ENCODE results near the gene ZBTB48. TPM values are rescaled to one million over a fixed set of nuclear protein-coding genes. Genes with fewer than 3 reads are reported as not detected.

Gene ZBTB48
- total RNA-seq, 1 donor from 2014 or later = 19.9 TPM

DNA sequence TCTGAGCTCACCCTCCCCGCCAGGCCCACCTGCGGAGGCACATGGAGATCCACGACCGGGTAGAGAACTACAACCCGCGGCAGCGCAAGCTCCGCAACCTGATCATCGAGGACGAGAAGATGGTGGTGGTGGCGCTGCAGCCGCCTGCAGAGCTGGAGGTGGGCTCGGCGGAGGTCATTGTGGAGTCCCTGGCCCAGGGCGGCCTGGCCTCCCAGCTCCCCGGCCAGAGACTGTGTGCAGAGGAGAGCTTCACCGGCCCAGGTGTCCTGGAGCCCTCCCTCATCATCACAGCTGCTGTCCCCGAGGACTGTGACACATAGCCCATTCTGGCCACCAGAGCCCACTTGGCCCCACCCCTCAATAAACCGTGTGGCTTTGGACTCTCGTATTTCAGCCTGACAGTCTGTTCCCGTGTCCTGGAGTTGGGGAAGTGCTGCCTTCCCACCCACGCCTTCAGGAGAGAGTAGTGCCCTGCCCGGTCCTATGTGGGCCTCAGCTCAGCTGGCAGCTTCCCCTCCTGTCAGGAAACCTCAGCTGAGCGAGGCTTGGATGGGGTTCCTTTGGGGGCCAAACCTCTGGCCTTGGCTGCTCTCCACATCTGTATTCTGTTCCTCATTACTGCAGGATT lies 9.2 kb downstream of the ZBTB48 start:
- no peaks in the 10 kb centered on the region for H3K9me3 Mint-ChIP-seq (ENCODE audit: low read depth)
- H3K27me3 Mint-ChIP-seq (ENCODE audit: low read depth) = no peaks in the 10 kb centered on the region
- no peak overlapping the region for H3K4me3 Mint-ChIP-seq (ENCODE audit: unreplicated experiment)
- H3K4me1 Mint-ChIP-seq (ENCODE audit: low read depth) = no peaks in the 10 kb centered on the region
- no peak for DNase-seq (ENCODE audit: low spot score)
- H3K36me3 Mint-ChIP-seq (ENCODE audit: low read depth) = peaks cover 5% of the 10 kb centered on the region
- TF ChIP-seq CTCF (IDR thresholded peaks at IDR 0.05) = no peak
- H3K27ac Mint-ChIP-seq (ENCODE audit: unreplicated experiment) = peak overlapping the region; percentile 45

DNA sequence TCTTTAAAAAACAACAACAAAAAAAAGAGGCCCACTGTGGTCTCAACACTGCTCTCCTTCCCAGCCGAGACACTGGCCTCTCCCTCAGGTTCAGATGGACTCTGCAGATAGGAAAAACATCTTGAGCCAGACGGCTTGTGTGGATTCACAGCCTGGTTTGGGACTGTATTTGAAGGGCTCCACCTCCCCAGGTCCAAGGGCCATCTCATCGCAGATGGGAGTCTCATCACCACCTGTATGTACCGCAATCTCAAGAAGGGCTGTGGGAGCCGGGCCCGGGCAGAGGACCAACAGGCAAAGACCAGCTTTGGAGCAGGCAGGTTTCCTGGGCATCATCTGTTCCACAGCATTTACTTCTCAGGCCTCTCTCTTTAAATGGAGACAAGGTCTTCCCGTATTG lies 10.3 kb downstream of the ZBTB48 start:
- H3K36me3 Mint-ChIP-seq (ENCODE audit: low read depth) = peaks cover 8% of the 10 kb centered on the region

DNA sequence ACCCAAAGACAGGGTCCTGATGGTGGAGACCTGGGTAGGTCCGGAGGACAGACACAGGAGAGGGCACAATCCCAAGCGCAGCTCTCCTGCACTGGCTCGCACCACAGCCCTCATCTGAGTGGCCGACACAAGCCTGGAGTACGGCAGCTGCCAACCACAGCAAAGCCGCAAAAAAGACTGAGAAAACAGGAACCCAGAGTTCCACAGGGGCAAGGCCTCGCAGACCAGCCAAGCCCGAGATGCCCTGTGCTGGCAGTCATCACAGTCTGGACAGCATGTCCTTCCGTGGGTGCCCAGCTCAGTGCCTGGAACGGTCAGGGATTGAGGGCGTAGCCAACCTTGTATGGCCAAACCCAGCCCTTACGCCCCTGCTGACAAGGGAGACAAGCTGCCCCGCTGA lies 11.4 kb downstream of the ZBTB48 start:
- H3K27me3 Mint-ChIP-seq (ENCODE audit: low read depth) = no peaks in the 10 kb centered on the region
- H3K27ac Mint-ChIP-seq (ENCODE audit: unreplicated experiment) = no peak overlapping the region
- no peak for DNase-seq (ENCODE audit: low spot score)
- H3K36me3 Mint-ChIP-seq (ENCODE audit: low read depth) = peaks cover 17% of the 10 kb centered on the region
- H3K4me3 Mint-ChIP-seq (ENCODE audit: unreplicated experiment) = no peak overlapping the region
- H3K9me3 Mint-ChIP-seq (ENCODE audit: low read depth) = no peaks in the 10 kb centered on the region
- peaks cover 4% of the 10 kb centered on the region for H3K4me1 Mint-ChIP-seq (ENCODE audit: low read depth)
- TF ChIP-seq CTCF (IDR thresholded peaks at IDR 0.05) = no peak

More for the DNA sequence above, 10.3 kb downstream of the ZBTB48 start:
- no peaks in the 10 kb centered on the region for H3K27me3 Mint-ChIP-seq (ENCODE audit: low read depth)
- no peaks in the 10 kb centered on the region for H3K4me1 Mint-ChIP-seq (ENCODE audit: low read depth)
- no peak overlapping the region for H3K27ac Mint-ChIP-seq (ENCODE audit: unreplicated experiment)
- H3K4me3 Mint-ChIP-seq (ENCODE audit: unreplicated experiment) = no peak overlapping the region
- no peak for TF ChIP-seq CTCF (IDR thresholded peaks at IDR 0.05)
- no peaks in the 10 kb centered on the region for H3K9me3 Mint-ChIP-seq (ENCODE audit: low read depth)
- DNase-seq (ENCODE audit: low spot score) = no peak

DNA sequence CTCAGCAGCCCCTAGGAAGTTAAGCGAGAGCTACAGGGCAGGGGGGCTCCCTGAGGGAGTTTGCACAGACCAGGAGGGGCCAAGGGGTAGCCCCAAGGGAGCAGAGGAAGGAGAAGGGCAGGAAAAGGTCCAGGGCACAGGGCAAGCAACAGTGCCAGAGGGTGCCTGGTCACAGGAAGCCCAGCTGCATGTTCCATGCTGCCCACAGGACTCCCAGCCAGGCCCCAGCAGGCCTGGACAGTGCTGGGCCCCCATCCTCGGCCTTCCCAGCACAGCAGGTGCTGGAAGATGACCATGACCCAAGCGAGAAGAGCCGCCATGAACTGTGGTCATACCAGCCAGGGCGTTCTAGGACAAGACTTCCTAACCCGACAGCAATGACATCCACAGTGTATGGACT lies 11.8 kb downstream of the ZBTB48 start:
- H3K9me3 Mint-ChIP-seq (ENCODE audit: low read depth) = no peaks in the 10 kb centered on the region
- H3K4me1 Mint-ChIP-seq (ENCODE audit: low read depth) = peaks cover 8% of the 10 kb centered on the region
- DNase-seq (ENCODE audit: low spot score) = no peak
- H3K36me3 Mint-ChIP-seq (ENCODE audit: low read depth) = peaks cover 20% of the 10 kb centered on the region
- H3K27ac Mint-ChIP-seq (ENCODE audit: unreplicated experiment) = no peak overlapping the region
- TF ChIP-seq CTCF (IDR thresholded peaks at IDR 0.05) = no peak
- no peak overlapping the region for H3K4me3 Mint-ChIP-seq (ENCODE audit: unreplicated experiment)
- no peaks in the 10 kb centered on the region for H3K27me3 Mint-ChIP-seq (ENCODE audit: low read depth)

- no peaks in the 10 kb centered on the region for H3K27me3 Mint-ChIP-seq (ENCODE audit: low read depth)
- no peak overlapping the region for H3K27ac Mint-ChIP-seq (ENCODE audit: unreplicated experiment)
- TF ChIP-seq CTCF (IDR thresholded peaks at IDR 0.05) = no peak
- peaks cover 8% of the 10 kb centered on the region for H3K4me1 Mint-ChIP-seq (ENCODE audit: low read depth)
- no peaks in the 10 kb centered on the region for H3K9me3 Mint-ChIP-seq (ENCODE audit: low read depth)
- peaks cover 21% of the 10 kb centered on the region for H3K36me3 Mint-ChIP-seq (ENCODE audit: low read depth)
- no peak for DNase-seq (ENCODE audit: low spot score)
- H3K4me3 Mint-ChIP-seq (ENCODE audit: unreplicated experiment) = no peak overlapping the region
Measured at GRCh38 chr1:6592441-6592840, 12.6 kb downstream of the ZBTB48 start.
